HCT116 (cell line): ENCODE results near the gene DHFR2. TPM values are rescaled to one million over a fixed set of nuclear protein-coding genes. Genes with fewer than 3 reads are reported as not detected.

Experiments used
- ATAC-seq: fragments of 200-7000 bp; cut with Tn5 transposase; 2 replicates; pipeline ENCODE4 v1.9.1; 2020; ENCODE audit warnings: mild to moderate bottlenecking, moderate library complexity
- BruUV-seq: library from RNA; stranded (reverse); fragments of 400-500 nt; replicated peaks from 2 replicates; lab custom pipeline; 2021; lab: Mats Ljungman, UMichigan
- CTCF ChIA-PET: fragments of 300-600 bp; sonication (Branson Sonifier 250); formaldehyde crosslinking; loops from one replicate; lab custom pipeline; 2021; ENCODE audit warnings: antibody characterized with exemption; lab: Charles Lee
- POLR2A ChIA-PET: fragments of 300-600, 350-600 bp; sonication (Branson Sonifier 250); formaldehyde crosslinking; loops from one replicate; lab custom pipeline; 2021; ENCODE audit warnings: antibody characterized with exemption; lab: Charles Lee
- RAD21 ChIA-PET, 2 experiments: fragments of 300-600 bp; sonication (Branson Sonifier 250); formaldehyde crosslinking; loops; one replicate each; lab custom pipeline; 2023; ENCODE audit warnings: low total read pairs in 2 of 2; ENCODE audit not compliant: uncharacterized antibody in 2 of 2, unreplicated experiment in 2 of 2, low non-redundant PET in 1 of 2; lab: Charles Lee
- DNase-seq: peaks from one replicate; pipeline ENCODE4 v3.0.0-alpha.2; 2010; ENCODE audit warnings: low read depth, low spot score
- H2AFZ ChIP-seq: fragments of 200-600 bp; shearing (Covaris generic), sonication (generic); 2 replicates; pipeline ENCODE4 v1.6.1; 2017; ENCODE audit warnings: low read depth, mixed run types, mixed read lengths, antibody characterized with exemption, low read length; ENCODE audit not compliant: poor library complexity, severe bottlenecking
- H3K27ac ChIP-seq: 2 replicates; pipeline ENCODE4 v1.5.1; 2012; ENCODE audit warnings: low read depth, low read length
- H3K27me3 ChIP-seq: fragments of 200-600 bp; sonication (generic); 2 replicates; pipeline ENCODE4 v1.6.1; 2016; ENCODE audit warnings: mixed run types, low read length, mixed read lengths; ENCODE audit not compliant: insufficient read depth
- H3K36me3 ChIP-seq, 2 experiments: fragments of 200-500 bp in 1 of 2; fragments of 200-600 bp in 1 of 2; sonication (Bioruptor generic) in 1 of 2; sonication (generic) in 1 of 2; 2 replicates each; pipeline versions ENCODE4 v1.5.1 to v1.6.1; 2014 to 2016; ENCODE audit warnings: low read length in 2 of 2, inconsistent platforms in 1 of 2, mixed read lengths in 1 of 2, mixed run types in 1 of 2; ENCODE audit not compliant: insufficient read depth in 2 of 2, control insufficient read depth in 1 of 2
- H3K4me1 ChIP-seq, 2 experiments: fragments of 200-600 bp in 1 of 2; sonication (generic) in 1 of 2; 2 replicates each; pipeline versions ENCODE4 v1.5.1 to v1.6.1; 2012 to 2017; ENCODE audit warnings: low read length in 2 of 2, inconsistent platforms in 1 of 2, mild to moderate bottlenecking in 1 of 2, mixed read lengths in 1 of 2, mixed run types in 1 of 2, moderate library complexity in 1 of 2; ENCODE audit not compliant: insufficient read depth in 2 of 2, control insufficient read depth in 1 of 2
- H3K4me2 ChIP-seq: fragments of 200-600 bp; sonication (generic); 2 replicates; pipeline ENCODE4 v1.6.1; 2017; ENCODE audit warnings: mixed run types, low read length, mixed read lengths
- H3K4me3 ChIP-seq, 2 experiments: fragments of 200-600 bp in 1 of 2; sonication (generic) in 1 of 2; replicated peaks in 1 of 2; 2 replicates each; pipeline ENCODE4 v1.5.1; 2011 to 2016; ENCODE audit warnings: low read length in 2 of 2, control low read depth in 1 of 2, low read depth in 1 of 2, mild to moderate bottlenecking in 1 of 2, mixed read lengths in 1 of 2, mixed run types in 1 of 2
- H3K79me2 ChIP-seq: fragments of 200-600 bp; sonication (generic); 2 replicates; pipeline ENCODE4 v1.6.1; 2017; ENCODE audit warnings: mild to moderate bottlenecking, mixed run types, low read length, moderate library complexity, mixed read lengths; ENCODE audit not compliant: insufficient read depth
- H3K9ac ChIP-seq: fragments of 200-600 bp; sonication (generic); 2 replicates; pipeline ENCODE4 v1.6.1; 2016; ENCODE audit warnings: low read length, mixed read lengths
- H3K9me2 ChIP-seq: fragments of 200-600 bp; sonication (generic), shearing (Covaris generic); 2 replicates; pipeline ENCODE4 v1.6.1; 2017; ENCODE audit warnings: mixed run types, mild to moderate bottlenecking, moderate library complexity; ENCODE audit not compliant: insufficient read depth
- H3K9me3 ChIP-seq, 2 experiments: fragments of 200-500 bp in 1 of 2; fragments of 200-600 bp in 1 of 2; sonication (Bioruptor generic) in 1 of 2; sonication (generic) in 1 of 2; 2 replicates each; pipeline ENCODE4 v1.6.1; 2014 to 2017; ENCODE audit warnings: low read length in 2 of 2, mixed read lengths in 2 of 2, inconsistent platforms in 1 of 2, low read depth in 1 of 2, mild to moderate bottlenecking in 1 of 2, mixed run types in 1 of 2, moderate library complexity in 1 of 2; ENCODE audit not compliant: control insufficient read depth in 1 of 2, insufficient read depth in 1 of 2
- H4K20me1 ChIP-seq: fragments of 200-600 bp; sonication (generic), shearing (Covaris generic); 2 replicates; pipeline ENCODE4 v1.6.1; 2017; ENCODE audit warnings: mixed run types, mild to moderate bottlenecking, moderate library complexity; ENCODE audit not compliant: insufficient read depth
- ATF3 ChIP-seq: IDR thresholded peaks from 2 replicates; pipeline ENCODE4 v1.6.1; 2012
- CBX3 ChIP-seq: IDR thresholded peaks from 2 replicates; pipeline ENCODE4 v1.6.1; 2012; ENCODE audit warnings: low read depth
- ELF1 ChIP-seq: IDR thresholded peaks from 2 replicates; pipeline ENCODE4 v1.6.1; 2012; ENCODE audit warnings: low read depth, borderline replicate concordance
- EZH2 ChIP-seq: fragments of 200-600 bp; sonication (generic); IDR thresholded peaks from 2 replicates; pipeline ENCODE4 v1.6.1; 2017; ENCODE audit warnings: antibody characterized with exemption, mixed run types
- EZH2phosphoT487 ChIP-seq: fragments of 200-600 bp; IDR thresholded peaks from 2 replicates; pipeline ENCODE4 v1.6.1; 2018; ENCODE audit warnings: antibody characterized with exemption, borderline replicate concordance
- FOSL1 ChIP-seq: IDR thresholded peaks from 2 replicates; pipeline ENCODE4 v1.6.1; 2012; ENCODE audit warnings: low read depth
- JUND ChIP-seq: IDR thresholded peaks from 2 replicates; pipeline ENCODE4 v1.6.1; 2012
- RAD21 ChIP-seq: IDR thresholded peaks from 2 replicates; pipeline ENCODE4 v1.6.1; 2012; ENCODE audit warnings: low read depth, mild to moderate bottlenecking
- SP1 ChIP-seq: IDR thresholded peaks from 2 replicates; pipeline ENCODE4 v1.6.1; 2012; ENCODE audit warnings: low read depth
- SRF ChIP-seq: IDR thresholded peaks from 2 replicates; pipeline ENCODE4 v1.6.1; 2012; ENCODE audit warnings: low read depth
- TCF7L2 ChIP-seq: IDR thresholded peaks from 2 replicates; pipeline ENCODE4 v1.7.0; 2011; ENCODE audit warnings: borderline replicate concordance, inconsistent platforms; ENCODE audit not compliant: insufficient read depth, insufficient read length; ENCODE audit errors: extremely low read depth
- YY1 ChIP-seq: IDR thresholded peaks from 2 replicates; pipeline ENCODE4 v1.6.1; 2011; ENCODE audit warnings: low read length, low read depth, moderate library complexity, mild to moderate bottlenecking; ENCODE audit not compliant: insufficient replicate concordance; ENCODE audit errors: extremely low read depth
- ZFX ChIP-seq: fragments of 450-650 bp; IDR thresholded peaks from 2 replicates; pipeline ENCODE4 v1.6.1; 2017
- intact Hi-C: fragments of 100-400 bp; cut with micrococcal nuclease; formaldehyde crosslinking; loops from 2 replicates; pipeline ENCODE4 v1.10.0; 2022
- total RNA-seq: library from RNA; stranded (reverse); gene quantifications from one replicate; pipeline ENCODE4 v1.2.1, GENCODE V29; 2021; ENCODE audit not compliant: unreplicated experiment
- TF ChIP-seq, protein P1 (sequence below): IDR thresholded peaks from 2 replicates; pipeline ENCODE4 v1.6.1; 2012; ENCODE audit warnings: low read depth
- TF ChIP-seq, protein P2 (sequence below): IDR thresholded peaks from 2 replicates; pipeline ENCODE4 v1.6.1; 2011; ENCODE audit warnings: mild to moderate bottlenecking, low read length, moderate library complexity; ENCODE audit not compliant: insufficient replicate concordance; ENCODE audit errors: extremely low read depth
- TF ChIP-seq, protein P3 (sequence below), 3 experiments: fragments of 200-600 bp in 1 of 3; sonication (generic) in 1 of 3; IDR thresholded peaks in 2 of 3; conservative IDR thresholded peaks in 1 of 3; 2 replicates each; pipeline ENCODE4 v1.5.1; 2012 to 2017; ENCODE audit warnings: low read depth in 2 of 3, low read length in 2 of 3, antibody characterized with exemption in 1 of 3, borderline replicate concordance in 1 of 3, control low read depth in 1 of 3, mild to moderate bottlenecking in 1 of 3, mixed read lengths in 1 of 3, mixed run types in 1 of 3, moderate library complexity in 1 of 3; ENCODE audit not compliant: insufficient read depth in 1 of 3
- TF ChIP-seq, protein P4 (sequence below): IDR thresholded peaks from 2 replicates; pipeline ENCODE4 v1.6.1; 2012

The DHFR2 gene
- total RNA-seq, 1 experiment from 2014 or later = 1.8 TPM

- no peak overlapping the region for H3K27ac ChIP-seq
- no peak overlapping the region for H3K4me3 ChIP-seq
- ChIA-PET POLR2A (no interaction called here), CTCF (interaction anchor here (1.5 kb wide), 1 partner anchor 10 kb away, joined by 4 read pairs; no protein-coding TSS in a partner anchor), RAD21 (no interaction called here)
- H3K27me3 ChIP-seq = no peaks in the 10 kb centered on the region
- DNase-seq (no peak), ATAC-seq (no peak)
- H2AFZ ChIP-seq = no peak overlapping the region
- no peaks in the 10 kb centered on the region for H4K20me1 ChIP-seq
- H3K36me3 ChIP-seq = no peaks in the 10 kb centered on the region
- H3K9me2 ChIP-seq = 0 out of 2 replicates have a peak, but pooled peaks cover 4% of the 10 kb centered on the region
- no peak for TF ChIP-seq EZH2
- TF ChIP-seq, protein P1, sequence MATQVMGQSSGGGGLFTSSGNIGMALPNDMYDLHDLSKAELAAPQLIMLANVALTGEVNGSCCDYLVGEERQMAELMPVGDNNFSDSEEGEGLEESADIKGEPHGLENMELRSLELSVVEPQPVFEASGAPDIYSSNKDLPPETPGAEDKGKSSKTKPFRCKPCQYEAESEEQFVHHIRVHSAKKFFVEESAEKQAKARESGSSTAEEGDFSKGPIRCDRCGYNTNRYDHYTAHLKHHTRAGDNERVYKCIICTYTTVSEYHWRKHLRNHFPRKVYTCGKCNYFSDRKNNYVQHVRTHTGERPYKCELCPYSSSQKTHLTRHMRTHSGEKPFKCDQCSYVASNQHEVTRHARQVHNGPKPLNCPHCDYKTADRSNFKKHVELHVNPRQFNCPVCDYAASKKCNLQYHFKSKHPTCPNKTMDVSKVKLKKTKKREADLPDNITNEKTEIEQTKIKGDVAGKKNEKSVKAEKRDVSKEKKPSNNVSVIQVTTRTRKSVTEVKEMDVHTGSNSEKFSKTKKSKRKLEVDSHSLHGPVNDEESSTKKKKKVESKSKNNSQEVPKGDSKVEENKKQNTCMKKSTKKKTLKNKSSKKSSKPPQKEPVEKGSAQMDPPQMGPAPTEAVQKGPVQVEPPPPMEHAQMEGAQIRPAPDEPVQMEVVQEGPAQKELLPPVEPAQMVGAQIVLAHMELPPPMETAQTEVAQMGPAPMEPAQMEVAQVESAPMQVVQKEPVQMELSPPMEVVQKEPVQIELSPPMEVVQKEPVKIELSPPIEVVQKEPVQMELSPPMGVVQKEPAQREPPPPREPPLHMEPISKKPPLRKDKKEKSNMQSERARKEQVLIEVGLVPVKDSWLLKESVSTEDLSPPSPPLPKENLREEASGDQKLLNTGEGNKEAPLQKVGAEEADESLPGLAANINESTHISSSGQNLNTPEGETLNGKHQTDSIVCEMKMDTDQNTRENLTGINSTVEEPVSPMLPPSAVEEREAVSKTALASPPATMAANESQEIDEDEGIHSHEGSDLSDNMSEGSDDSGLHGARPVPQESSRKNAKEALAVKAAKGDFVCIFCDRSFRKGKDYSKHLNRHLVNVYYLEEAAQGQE = no peak
- no peak for TF ChIP-seq ZFX
- no peak for TF ChIP-seq CBX3
- TF ChIP-seq SP1 = no peak
- no peak for TF ChIP-seq ATF3
- TF ChIP-seq EZH2phosphoT487 = no peak
- no peak for TF ChIP-seq JUND
- TF ChIP-seq, protein P2, sequence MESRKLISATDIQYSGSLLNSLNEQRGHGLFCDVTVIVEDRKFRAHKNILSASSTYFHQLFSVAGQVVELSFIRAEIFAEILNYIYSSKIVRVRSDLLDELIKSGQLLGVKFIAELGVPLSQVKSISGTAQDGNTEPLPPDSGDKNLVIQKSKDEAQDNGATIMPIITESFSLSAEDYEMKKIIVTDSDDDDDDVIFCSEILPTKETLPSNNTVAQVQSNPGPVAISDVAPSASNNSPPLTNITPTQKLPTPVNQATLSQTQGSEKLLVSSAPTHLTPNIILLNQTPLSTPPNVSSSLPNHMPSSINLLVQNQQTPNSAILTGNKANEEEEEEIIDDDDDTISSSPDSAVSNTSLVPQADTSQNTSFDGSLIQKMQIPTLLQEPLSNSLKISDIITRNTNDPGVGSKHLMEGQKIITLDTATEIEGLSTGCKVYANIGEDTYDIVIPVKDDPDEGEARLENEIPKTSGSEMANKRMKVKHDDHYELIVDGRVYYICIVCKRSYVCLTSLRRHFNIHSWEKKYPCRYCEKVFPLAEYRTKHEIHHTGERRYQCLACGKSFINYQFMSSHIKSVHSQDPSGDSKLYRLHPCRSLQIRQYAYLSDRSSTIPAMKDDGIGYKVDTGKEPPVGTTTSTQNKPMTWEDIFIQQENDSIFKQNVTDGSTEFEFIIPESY = no peak
- TF ChIP-seq RAD21 = no peak
- TF ChIP-seq ELF1 = no peak
- TF ChIP-seq SRF = no peak
- no peak for TF ChIP-seq YY1
- TF ChIP-seq, protein P3, sequence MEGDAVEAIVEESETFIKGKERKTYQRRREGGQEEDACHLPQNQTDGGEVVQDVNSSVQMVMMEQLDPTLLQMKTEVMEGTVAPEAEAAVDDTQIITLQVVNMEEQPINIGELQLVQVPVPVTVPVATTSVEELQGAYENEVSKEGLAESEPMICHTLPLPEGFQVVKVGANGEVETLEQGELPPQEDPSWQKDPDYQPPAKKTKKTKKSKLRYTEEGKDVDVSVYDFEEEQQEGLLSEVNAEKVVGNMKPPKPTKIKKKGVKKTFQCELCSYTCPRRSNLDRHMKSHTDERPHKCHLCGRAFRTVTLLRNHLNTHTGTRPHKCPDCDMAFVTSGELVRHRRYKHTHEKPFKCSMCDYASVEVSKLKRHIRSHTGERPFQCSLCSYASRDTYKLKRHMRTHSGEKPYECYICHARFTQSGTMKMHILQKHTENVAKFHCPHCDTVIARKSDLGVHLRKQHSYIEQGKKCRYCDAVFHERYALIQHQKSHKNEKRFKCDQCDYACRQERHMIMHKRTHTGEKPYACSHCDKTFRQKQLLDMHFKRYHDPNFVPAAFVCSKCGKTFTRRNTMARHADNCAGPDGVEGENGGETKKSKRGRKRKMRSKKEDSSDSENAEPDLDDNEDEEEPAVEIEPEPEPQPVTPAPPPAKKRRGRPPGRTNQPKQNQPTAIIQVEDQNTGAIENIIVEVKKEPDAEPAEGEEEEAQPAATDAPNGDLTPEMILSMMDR (IDR thresholded peaks at IDR 0.05 in 2 of 3, conservative IDR thresholded peaks at IDR 0.05 in 1 of 3; ENCODE audit: borderline replicate concordance in 1 of 3, insufficient read depth in 1 of 3, low read depth in 2 of 3, low read length in 2 of 3) = no peak
- TF ChIP-seq TCF7L2 = no peak
- no peak for TF ChIP-seq FOSL1
- TF ChIP-seq, protein P4, sequence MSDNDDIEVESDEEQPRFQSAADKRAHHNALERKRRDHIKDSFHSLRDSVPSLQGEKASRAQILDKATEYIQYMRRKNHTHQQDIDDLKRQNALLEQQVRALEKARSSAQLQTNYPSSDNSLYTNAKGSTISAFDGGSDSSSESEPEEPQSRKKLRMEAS = no peak
- no peak overlapping the region for H3K9ac ChIP-seq
- no peaks in the 10 kb centered on the region for H3K4me1 ChIP-seq
- intact Hi-C loops = no loop called here
- no peaks in the 10 kb centered on the region for H3K9me3 ChIP-seq
- BruUV-seq = no TSS peak
- no peaks in the 10 kb centered on the region for H3K79me2 ChIP-seq
- no peak overlapping the region for H3K4me2 ChIP-seq
Observed at GRCh38 chr3:94011233-94011711, 51.4 kb downstream of the DHFR2 start.
